EL (cell line): ENCODE results near the gene COL2A1.
A peak's percentile ranks its signal among the peaks of the same experiment; 100 is the strongest.

Experiments
- DNase-seq: peaks from one replicate; pipeline ENCODE4 v3.0.0-alpha.2; 2016

Gene COL2A1

DNA sequence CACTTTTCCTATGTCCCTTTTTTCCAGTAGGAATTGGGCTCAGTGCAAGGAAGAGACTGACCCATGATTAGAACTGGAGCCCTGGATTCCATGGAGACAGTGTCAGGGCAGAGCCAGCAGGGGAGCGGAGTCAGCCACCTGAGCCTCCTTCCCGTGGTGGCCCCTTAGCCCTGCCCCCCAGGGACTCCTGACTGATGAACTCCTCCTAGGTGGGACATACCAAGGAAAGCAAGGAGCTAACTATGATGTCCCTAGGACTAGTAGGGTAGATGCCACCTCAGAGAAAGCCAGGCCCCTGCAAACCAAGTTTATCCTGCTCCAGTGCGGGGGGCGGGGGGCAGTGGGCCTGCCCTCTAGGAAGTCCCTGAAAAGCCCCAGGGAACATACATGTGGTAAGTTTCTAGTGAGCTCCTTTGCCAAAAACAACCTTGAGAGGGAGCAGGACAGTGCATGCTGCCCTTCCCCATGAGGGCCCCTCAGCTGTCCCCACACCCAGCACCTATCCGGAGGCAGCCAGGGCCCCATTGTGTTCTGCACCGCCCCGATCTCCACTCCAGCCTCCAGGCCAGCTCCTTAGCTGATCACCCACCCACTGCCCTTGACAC, 6.2 kb upstream of the COL2A1 start:
- no peak for DNase-seq

DNA sequence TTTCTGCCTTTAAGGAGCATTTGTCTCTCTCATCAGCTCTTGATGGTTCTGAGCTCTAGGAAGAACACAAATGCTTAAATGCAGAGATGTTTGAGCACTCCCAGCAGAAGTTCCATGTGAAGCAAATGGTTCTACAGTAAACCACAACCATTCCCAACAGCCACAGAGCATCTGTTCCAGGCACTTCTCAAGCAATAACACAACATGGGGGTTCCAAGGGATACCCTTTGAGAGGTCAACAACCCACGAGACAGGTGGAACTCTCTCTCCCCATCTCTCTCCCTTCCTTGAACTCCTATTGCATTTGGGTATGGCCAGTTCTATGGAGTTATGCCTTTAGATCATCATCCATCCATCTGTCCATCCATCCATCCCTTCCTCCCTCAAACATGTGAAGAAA, 5.2 kb upstream of the COL2A1 start:
- no peak for DNase-seq

DNA sequence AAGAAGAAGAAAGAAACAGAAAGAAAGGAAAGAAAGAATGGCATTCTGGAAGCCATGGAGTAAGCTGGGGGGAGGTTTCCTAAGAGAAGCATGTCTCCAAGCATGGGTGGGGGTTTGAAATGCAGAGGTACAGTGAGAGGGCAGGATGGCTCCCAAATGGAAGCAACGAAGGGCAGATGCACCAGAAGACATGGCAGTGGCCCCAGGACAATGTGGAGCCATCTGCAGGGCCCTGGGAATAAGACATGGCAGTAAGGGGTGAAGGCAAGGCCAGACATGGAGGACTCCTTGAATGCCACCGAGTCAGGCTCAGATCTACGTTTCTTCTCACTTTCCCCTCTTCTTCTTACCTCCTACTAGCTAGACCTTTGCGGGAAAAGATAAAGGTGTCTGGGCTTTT, 4.7 kb upstream of the COL2A1 start:
- DNase-seq: no peak

DNA sequence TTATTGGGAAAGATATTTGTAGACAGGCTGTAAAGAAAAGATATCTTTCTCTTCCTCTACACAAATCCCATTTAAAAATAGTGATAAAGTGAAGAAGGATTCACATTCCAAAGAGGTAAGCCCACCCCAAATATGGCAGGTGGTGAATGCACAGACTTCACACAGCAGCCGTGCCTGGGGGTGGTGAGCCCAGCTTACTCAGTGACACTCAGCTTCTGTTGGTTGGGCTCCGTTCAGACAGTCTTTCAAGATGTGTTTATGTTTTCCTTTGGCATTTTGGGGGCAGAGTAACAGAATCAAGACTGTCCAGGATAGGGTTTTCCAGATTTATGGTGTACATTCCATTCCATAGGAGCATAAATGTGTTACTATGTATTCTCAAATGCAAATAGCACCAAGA, 4.1 kb upstream of the COL2A1 start:
- no peak for DNase-seq

DNA sequence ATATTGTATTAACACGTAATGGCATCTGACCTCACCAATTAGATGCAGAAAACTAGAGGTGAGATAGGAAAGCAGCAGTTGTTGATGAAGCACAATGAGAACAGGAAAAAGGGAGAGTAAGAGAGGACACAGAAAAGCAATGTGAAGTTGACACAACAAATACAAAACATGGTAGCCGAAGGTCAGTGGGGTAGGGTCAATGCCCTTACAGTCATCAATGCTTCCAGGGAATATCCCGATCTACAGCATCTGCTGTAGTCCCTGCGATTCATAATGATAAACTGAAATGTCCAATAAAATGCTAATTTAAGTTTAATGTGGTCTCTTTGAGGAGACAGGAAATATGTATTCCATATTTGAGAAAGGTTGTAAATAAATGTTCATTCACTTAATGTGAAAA, 2.9 kb upstream of the COL2A1 start:
- no peak for DNase-seq

DNA sequence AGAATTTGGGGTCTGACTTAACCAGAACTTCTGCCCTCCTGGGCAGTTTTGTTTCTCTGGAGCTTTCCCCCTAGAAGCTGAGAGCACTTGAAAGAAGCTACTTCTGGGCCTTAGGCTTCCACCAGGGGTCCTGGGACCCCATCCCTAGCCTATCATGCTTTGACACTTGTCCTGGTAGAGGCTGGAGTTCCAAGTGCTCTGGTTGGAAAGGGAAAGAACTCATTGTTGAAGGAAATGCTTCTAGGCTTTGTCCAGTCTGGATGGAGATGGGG, 1.4 kb upstream of the COL2A1 start:
- DNase-seq: no peak

DNA sequence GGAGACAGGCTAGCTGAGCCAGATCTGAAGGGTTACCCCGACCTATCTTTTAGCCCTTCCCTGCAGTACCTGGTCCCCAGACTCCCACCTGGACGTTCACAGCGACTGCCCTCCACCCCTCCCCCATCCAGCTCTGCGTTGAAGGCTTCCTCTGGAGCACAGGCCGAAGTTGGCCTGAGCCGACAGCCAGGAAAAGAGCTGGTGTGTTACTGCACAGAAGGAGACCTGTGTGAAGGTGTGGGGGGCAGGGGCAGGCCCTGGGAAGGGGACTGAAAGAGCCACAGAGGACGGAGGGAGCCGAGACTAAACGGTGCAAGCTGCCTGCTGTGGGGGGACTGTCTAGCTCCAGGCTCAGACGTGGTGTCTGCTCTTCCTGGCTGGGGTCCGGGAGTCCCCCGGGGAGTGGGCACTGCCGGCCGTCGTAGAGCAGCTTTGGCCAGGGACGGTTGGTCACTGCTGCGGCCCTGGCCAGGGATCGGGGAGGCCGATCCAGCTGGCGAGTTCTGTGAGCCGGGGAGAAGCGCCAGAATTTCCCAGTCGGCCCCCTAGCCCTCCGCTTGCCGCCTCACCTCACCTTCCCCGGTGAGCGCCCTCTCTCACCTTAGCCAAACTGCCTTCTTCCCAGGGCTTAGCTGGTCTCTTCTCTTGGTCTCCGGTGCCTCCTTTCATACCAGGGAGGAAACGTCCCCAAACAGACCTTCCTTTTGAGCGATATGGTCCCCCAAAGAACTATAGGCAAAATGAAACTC, 899 bp upstream of the COL2A1 start:
- DNase-seq: no peak

DNA sequence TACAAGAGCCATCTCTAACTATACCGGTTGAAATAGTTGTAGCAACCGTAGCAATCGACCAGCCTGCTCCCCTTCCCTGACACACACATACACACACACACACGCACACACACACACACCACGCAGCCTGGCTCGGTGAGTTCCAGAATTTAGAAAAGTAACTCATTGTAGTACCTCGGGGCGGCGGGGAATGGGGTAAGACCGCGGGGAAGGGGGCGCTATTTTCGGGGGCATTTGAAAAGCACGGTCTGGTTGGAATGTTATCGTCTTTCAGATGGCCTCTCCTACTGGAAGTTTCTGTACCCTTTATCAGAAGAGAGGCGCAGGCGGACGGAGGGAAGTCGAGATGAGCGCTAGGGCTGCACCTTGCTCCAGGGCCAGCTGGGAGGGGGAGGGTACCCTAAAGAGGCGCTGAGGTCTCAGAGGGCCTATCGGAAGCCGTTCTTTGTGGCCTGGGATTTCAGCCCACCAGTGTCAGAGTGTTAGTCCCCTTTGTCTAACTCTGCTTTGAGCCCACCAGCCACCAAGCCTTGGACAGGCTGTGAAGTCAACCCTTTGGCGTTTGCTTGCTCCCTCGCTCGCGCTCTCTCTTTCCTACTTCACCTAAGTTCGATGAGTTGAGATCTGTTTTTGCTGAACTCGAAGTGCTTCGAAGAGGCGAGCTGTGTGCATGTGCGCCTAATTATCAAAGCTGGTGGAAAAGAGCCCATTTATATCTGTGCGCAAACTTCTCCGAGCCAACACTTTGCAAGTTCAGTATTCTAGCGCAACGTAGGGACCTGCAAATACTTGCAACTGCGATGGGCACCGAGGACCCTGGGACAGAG, 837 bp downstream of the COL2A1 start:
- peak; percentile 8 for DNase-seq

DNA sequence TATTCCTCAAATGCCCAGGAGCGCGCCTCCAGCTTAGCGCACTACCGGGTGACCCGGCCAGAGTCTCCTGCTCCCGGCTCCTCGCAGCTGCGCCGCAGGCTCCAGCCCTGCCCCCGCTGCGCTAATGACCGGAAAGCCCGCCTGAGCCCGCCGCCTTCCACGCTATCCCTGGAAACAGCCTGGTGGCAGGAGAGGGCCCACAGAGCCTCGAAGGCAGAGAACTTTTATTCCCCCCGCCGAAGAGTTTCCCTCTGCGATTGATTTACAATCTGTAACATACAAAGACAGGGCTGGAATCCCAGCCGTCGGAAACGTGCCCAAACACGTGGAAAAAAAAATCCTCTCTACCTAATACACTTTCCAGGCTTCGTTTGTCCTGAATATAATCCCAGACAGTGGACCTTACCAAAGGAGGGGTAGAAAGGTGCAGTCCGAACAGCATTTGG, 1.5 kb downstream of the COL2A1 start:
- DNase-seq: peak; percentile 39

DNA sequence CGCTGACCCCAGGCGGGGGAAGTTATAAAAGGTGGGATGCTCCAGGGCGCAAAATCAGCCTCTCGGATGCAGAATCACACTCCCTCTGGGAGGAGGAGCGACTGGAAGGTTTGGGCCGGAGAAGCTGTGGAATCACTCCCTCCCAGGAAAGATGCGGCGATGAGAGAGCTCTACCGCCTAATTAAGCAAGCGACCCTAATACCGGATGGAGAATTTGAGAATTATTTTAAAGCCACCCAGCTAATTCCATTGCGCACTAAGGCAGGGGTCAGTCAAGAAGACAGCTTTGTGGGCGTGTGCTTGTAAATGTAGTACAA, 1.9 kb downstream of the COL2A1 start:
- DNase-seq: no peak

DNA sequence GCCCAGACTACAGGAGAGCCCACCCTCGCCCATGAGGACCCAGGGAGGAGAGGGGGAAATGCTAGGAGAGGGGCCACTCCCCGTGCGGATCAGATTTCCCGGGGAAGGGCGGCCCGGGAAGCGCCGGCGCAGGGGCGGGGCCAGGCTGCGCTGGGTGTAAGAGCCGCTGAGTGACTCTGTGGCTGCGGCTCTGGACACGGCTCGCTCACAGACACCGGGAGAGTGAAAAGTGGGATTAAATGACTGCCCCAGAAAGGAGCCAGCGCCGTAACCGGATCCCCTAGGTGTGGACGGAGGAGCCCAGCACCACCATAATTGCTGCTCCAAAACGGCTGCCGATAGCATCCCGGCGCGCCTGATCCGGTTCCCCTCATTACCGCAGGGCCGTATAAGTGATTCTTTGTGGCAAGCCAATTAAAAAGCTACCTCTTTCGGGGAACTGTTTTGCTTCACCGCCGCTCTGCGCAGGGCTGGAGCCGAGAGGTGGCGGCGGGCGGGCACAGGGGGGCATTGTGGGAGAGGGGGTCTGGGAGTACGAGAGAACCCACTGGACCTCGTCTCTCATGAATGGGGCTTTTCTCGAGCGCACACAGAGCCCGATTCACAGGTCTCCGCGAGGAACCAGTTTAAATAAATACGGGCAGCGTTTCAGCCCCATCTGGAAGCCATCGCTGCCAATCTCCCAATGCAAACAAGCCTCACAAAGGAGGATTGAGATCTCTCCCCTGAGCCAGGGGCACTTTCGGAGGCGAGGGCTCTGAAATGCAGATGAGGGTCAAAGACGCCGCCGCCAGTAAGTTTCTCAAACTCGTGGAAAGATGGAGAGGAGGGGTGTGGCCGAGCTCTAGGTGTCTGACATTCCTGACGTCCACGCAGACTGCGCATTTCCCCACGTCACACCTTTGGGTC, 2.5 kb downstream of the COL2A1 start:
- DNase-seq: peak; percentile 47

DNA sequence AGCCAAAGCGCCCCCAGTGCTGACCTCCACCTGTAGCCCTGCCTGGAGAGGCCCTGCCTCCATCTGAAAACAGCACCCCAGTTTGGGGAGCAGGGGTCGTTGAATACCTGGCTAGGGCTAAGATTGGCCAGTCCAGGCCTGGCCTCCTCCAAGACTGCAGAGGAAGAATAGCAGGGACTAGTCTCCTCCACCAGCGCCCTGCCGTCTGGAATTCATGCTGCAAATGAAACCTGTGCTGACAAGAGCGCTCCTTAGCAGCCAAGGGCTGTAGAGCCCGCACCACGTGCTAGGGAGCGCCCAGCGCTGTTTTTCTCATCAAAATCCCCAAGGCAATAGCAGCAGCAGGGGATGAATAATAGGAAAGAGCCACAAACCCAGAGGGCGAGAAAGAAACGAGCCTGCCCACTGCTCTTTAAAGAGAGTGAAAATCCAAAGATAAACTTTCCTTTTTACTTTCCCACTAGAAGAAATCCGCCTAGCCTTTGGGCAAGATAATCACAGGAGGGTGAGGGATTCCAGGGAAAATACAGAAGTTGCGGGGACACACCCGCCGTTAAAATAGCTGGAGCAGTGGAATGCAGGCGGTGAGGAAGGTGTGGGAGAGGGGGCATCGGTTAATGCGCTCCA, 3.3 kb downstream of the COL2A1 start:
- DNase-seq: peak; percentile 61

DNA sequence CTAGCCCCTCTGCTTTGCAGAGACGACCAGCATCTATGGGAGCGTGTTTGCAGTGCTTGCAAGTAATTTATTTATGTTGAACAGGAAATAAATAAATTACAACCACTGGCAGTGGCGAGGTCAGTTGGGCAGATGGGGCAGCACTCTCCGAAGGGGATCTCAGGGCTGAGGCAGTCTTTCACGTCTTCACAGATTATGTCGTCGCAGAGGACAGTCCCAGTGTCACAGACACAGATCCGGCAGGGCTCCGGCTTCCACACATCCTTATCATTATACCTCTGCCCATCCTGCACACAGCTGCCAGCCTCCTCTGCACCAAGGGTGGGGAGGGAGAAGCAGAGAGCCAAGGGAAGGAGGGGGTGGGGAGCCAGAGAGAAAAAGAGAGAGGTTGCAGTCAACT, 4.5 kb downstream of the COL2A1 start:
- no peak for DNase-seq

DNA sequence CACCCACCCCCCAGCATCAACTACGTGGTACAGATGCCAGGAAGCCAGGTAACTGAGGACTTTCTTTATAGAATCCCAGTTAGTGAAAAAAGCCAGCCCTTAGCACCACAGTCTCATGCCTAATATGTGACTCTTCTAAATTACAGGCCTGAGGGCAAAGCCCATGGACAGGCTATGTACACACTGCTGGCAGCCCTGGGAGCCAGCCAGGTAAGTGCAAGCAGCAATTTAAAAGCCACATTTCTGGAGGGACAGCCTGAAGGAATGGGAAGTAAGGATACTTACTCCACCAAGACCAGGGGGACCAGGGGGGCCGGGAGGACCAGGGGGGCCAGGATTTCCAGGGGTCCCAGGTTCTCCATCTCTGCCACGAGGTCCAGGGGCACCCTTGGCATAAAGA, 7.0 kb downstream of the COL2A1 start:
- DNase-seq: no peak

DNA sequence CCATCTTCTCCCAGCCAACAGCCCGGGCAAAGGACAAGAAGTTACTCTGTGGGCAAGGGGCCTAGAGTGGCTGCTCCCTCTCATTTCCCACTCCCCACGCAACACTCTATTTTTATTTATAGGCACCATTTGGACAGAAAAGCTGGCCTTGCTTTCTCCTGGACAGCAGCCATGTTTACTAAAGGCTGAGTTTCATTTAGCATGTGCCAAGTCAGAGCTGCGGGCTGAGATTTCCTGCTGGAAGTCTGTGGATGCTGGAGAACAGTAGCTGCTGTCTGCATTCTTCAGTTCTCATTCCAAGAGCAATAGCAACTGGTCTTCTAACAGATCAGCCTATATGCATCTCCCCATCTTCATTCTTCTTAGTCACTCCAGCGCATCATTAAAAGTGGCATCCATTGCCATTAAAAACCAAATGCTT, 8.3 kb downstream of the COL2A1 start:
- peak; percentile 25 for DNase-seq

DNA sequence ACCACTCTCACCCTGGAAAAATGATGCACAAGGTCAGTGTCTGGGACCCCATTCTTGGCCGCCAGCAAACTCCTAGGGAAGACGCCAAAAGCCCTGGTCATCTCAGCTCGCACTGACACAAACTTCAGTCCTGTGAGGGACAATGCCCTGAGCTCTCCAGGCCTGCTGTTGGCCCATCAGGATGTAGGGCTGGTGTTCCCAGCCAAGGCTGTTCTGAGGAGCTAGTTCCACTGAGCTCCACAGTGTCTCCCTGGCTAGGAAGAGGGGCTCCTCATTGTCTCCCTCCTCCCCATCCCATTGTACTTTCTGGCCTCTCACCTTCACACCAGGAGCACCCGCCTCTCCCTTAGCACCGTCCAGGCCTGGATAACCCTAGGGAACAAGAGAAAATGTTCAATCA, 10.8 kb downstream of the COL2A1 start:
- DNase-seq: no peak

DNA sequence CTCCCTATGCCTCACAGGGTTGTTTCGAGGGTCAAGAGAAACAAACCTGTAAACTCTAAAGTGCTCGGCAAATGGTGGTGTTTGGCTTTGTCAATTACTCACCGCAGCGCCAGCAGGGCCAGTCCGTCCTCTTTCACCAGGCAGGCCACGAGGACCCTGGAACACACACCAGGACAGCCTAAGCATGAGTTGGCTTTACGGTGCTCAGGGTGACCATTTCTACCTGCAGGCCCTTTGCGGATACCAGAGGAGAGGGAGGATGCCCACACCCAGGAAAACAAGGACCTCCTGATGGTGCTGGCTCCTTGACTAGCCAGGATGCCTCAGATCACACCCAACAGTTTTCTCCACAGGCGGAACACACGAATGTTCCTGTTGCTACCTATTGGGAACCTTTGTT, 11.5 kb downstream of the COL2A1 start:
- DNase-seq: no peak

DNA sequence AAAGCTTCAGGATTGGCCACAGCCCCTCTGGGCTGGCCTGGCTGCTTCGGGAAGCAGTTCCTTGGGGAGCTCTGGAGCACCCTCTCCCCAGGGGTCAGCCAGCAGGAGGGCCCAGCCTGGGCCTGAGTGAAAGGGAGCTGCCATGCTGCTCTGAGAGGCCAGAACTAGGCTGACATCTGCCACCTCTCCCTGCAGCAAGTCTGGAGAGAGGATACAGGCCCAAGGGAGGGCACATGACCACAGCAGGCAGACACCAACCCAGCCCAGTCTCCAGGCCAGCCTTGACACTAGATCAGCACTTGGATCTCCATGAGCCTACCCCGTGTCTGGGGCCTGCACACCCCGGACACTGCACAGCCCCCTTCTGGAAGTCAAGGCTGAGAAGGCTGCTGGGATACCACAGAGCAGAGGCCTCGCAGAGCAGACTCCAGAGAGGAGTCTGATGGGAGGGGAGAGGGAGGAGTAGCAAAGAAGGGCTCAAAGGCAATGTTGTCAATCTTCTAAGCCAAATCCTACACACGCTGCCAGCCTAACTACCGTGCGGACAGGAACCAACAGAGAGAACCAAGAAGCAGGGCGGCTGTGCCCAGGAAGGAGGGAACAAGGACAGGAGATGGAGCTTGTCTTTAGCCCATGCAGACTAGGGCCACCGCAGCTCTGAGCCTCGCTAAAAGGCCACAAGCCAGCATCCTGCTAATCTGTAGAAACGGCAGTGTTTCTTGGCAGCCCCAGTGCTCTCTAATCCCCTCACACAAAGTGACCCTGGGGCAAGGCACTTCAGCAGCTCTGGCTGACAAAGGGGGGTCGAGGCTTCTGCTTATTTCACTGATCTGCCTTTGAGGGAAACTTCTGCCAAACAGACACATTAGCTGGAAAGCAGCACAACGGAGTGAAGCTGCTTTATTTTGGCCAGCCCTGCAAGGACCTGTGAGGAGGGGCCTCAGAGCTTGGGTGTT, 12.9 kb downstream of the COL2A1 start:
- DNase-seq: no peak

DNA sequence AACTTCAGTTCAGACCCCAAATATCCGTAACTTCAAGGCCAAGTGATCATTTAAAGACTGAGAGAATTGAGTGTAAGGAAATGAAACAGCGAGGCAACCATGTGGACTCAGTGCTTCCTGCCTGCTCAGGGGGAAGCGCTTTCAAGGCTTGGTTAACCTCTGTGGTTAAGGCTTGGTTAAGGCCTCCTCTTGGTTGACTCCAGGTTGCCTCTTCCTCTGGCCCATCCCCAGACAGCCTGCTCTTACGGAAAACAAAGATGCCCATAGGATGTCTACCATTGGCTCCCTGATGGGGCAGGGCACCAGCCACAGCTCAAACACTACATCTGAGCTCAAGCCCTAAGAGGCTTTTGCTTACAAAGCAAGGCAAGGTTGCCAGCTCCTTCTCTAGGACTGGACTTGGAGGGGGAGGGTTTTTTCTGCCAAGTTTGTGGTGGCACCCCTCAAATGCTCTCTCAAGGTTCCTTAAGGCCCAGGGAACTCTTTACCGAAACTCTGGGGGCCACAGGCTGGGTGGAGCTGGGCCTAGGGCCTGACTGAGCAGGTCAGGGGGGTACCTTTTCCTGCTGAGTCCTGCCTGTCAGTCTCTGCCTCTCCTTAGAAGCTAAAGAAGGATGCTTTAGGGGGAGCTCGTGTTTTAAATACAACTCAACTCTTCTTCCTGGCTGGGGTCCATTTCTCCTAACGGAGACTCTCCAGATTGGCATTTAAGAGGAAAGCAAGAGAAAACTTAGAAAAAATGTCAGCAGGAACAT, 13.7 kb downstream of the COL2A1 start:
- no peak for DNase-seq

DNA sequence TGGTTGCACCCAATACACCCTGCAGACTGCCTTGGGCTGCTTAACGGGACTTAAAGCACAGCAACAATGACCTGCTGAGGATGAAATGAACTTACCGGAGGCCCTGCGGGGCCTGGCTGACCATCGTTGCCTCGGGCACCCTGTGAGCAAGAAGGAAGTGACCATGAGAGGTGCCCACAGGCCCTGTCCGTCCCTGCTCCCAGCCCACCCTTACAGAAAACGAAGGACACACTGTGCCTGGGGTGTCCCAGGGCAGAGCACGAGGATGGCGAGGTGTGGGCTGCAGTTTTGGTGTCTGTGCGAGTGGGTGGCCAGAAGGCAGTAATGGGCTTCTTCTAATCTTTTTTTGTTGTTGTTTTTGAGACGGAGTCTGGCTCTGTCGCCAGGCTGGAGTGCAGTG, 14.6 kb downstream of the COL2A1 start:
- no peak for DNase-seq

DNA sequence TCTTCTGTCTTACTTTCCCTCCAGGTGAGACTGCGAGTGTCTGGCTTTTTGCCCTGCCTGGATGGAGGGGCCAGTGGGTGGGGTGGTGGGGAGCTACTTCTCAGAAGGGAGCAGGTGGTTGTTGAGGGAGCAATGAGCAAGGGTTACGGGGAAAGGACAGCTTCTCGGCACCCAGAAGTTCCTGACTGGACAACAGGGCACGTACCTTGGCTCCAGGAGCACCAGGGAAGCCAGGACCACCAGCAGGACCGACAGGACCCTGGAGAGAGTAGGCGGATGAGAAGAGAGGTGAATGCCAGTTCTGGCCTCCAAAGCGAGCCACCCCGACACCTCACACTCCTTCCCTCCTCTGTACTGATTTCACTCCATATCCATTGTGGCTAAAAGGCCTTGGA, 15.3 kb downstream of the COL2A1 start:
- no peak for DNase-seq
